Skeletal muscle tissue (tissue), 4 donors: ENCODE data around the gene ELANE. TPM values are rescaled to one million over a fixed set of nuclear protein-coding genes. Genes with fewer than 3 reads are reported as not detected.
A peak's percentile ranks its signal among the peaks of the same experiment; 100 is the strongest.
"Not testable (repeated sequence)": the region's sequence is repeated elsewhere in the genome, so short reads cannot be mapped to it uniquely, and the experiment has no call there.

ENCODE experiments used
- H3K27ac ChIP-seq: one replicate; pipeline ENCODE4 v1.7.0; 2013; ENCODE audit warnings: mild to moderate bottlenecking, low read depth, low read length, inconsistent platforms
- H3K27me3 ChIP-seq, 3 donors: one replicate each; pipeline ENCODE4 v1.7.0; 2013; ENCODE audit warnings: low read length in 3 of 3; ENCODE audit not compliant: control insufficient read depth in 3 of 3, insufficient read depth in 3 of 3
- H3K36me3 ChIP-seq, 3 donors: one replicate each; pipeline ENCODE4 v1.7.0; 2013; ENCODE audit warnings: low read length in 3 of 3; ENCODE audit not compliant: control insufficient read depth in 3 of 3, insufficient read depth in 3 of 3
- H3K4me1 ChIP-seq, 3 donors: one replicate each; pipeline ENCODE4 v1.7.0; 2013; ENCODE audit warnings: low read length in 3 of 3, mild to moderate bottlenecking in 3 of 3; ENCODE audit not compliant: control insufficient read depth in 3 of 3, insufficient read depth in 3 of 3
- H3K4me3 ChIP-seq, 3 donors: one replicate each; pipeline ENCODE4 v1.7.0; 2013; ENCODE audit warnings: low read length in 3 of 3
- H3K9ac ChIP-seq, 3 donors: one replicate each; pipeline ENCODE4 v1.7.0; 2013; ENCODE audit warnings: low read length in 3 of 3, mild to moderate bottlenecking in 3 of 3, moderate library complexity in 2 of 3, low read depth in 1 of 3
- H3K9me3 ChIP-seq, 3 donors: one replicate each; pipeline ENCODE4 v1.7.0; 2013; ENCODE audit warnings: low read length in 3 of 3; ENCODE audit not compliant: control insufficient read depth in 3 of 3
- total RNA-seq: library from RNA; depleted of rRNA; stranded (reverse); fragments of >200 nt; gene quantifications from one replicate; pipeline ENCODE4 v1.2.3, GENCODE V29; 2014
- donor health status: Osteomylitis.

ELANE gene
- total RNA-seq, 1 donor from 2014 or later: 0.52 TPM

GRCh38 chr19:887599-887998, 35.5 kb downstream of the ELANE start:
- Histone ChIP-seq H3K4me3 (no peak overlapping the region), H3K27me3 (no peaks in the 10 kb centered on the region), H3K9me3 (no peaks in the 10 kb centered on the region), H3K36me3 (peaks cover 46 to 60% (median 54%) of the 10 kb centered on the region in 3 donors), H3K4me1 (peaks cover 5 to 16% (median 6%) of the 10 kb centered on the region in 3 donors), H3K9ac (no peak overlapping the region), H3K27ac (no peak overlapping the region)

DNA sequence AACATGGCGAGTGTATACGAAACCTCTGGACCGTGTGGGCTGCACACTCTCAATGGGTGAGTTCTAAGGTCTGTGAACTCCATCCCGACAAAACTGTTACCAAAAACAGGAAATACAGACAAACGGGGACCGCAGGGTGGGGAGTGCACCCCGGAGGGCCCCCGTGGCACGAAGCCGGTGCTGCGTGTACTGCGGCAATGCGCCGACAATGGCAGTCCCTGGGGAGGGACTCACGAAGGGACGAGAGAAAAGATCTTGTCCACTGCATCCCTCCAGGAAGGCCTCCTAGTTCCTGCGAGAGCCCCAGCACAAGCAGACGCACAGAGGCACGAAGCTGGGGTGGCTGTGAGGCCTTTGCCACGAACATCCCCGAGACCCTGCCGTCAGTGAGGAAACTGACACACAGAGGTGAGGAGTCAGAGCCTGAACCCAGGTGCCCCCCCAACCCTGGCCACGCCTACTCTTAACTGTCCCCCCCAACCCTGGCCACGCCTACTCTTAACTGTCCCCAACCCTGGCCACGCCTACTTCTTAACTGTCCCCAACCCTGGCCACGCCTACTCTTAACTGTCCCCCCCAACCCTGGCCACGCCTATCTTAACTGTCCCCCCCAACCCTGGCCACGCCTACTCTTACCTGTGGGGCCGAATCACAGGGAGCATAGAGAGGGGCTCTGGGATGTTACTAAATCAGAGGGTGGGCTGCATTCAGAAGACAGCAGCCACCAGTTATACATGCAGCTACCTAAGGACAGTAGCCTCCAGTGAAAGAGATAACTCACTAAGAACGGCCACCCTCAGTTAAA, 36.7 kb downstream of the ELANE start:
- peaks cover 5 to 16% (median 6%) of the 10 kb centered on the region in 3 donors for H3K4me1 ChIP-seq
- H3K9me3 ChIP-seq: no peaks in the 10 kb centered on the region
- H3K9ac ChIP-seq: no peak overlapping the region
- no peak overlapping the region for H3K27ac ChIP-seq
- no peak overlapping the region for H3K4me3 ChIP-seq
- peaks cover 38 to 50% (median 42%) of the 10 kb centered on the region in 3 donors for H3K36me3 ChIP-seq
- no peaks in the 10 kb centered on the region for H3K27me3 ChIP-seq

GRCh38 chr19:889662-890295, 37.7 kb downstream of the ELANE start:
- peaks cover 38 to 42% (median 40%) of the 10 kb centered on the region in 3 donors for H3K36me3 ChIP-seq
- no peak overlapping the region for H3K9ac ChIP-seq

GRCh38 chr19:890831-891230, 38.7 kb downstream of the ELANE start:
- Histone ChIP-seq H3K9me3 (no peaks in the 10 kb centered on the region), H3K27ac (no peak overlapping the region), H3K27me3 (no peaks in the 10 kb centered on the region), H3K4me3 (no peak overlapping the region), H3K36me3 (peaks cover 28 to 35% (median 31%) of the 10 kb centered on the region in 3 donors), H3K4me1 (peaks cover 5 to 16% (median 6%) of the 10 kb centered on the region in 3 donors), H3K9ac (peak overlapping the region in 1 of 3 donors; percentile 14)

More at GRCh38 chr19:889662-890295, 37.7 kb downstream of the ELANE start:
- Histone ChIP-seq H3K4me3 (no peak overlapping the region), H3K4me1 (peaks cover 5 to 16% (median 6%) of the 10 kb centered on the region in 3 donors), H3K27me3 (no peaks in the 10 kb centered on the region), H3K9me3 (no peaks in the 10 kb centered on the region), H3K27ac (no peak overlapping the region)

DNA sequence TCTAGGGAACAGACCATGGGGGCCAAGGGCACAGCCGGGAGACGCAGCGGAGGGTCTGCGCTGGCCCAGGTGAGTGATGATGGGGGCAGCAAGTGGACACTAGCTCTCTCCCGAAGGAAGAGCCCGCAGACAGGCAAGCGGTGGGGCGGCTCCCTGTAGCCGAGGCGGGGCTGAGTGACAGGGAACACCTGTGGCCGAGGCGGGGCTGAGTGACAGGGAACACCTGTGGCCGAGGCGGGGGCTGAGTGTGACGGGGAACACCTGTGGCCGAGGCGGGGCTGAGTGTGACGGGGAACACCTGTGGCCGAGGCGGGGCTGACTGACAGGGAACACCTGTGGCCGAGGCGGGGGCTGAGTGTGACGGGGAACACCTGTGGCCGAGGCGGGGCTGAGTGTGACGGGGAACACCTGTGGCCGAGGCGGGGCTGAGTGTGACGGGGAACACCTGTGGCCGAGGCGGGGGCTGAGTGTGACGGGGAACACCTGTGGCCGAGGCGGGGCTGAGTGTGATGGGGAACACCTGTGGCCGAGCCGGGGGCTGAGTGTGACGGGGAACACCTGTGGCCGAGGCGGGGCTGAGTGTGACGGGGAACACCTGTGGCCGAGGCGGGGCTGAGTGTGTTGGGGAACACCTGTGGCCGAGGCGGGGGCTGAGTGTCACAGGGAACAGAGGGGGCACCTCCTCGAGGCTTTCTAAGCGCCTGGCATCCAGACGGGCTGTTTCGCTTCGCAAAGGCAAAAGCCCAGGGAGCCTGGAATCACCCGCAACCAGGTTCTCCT, 39.5 kb downstream of the ELANE start:
- H3K27ac ChIP-seq: peak overlapping the region; percentile 93

DNA sequence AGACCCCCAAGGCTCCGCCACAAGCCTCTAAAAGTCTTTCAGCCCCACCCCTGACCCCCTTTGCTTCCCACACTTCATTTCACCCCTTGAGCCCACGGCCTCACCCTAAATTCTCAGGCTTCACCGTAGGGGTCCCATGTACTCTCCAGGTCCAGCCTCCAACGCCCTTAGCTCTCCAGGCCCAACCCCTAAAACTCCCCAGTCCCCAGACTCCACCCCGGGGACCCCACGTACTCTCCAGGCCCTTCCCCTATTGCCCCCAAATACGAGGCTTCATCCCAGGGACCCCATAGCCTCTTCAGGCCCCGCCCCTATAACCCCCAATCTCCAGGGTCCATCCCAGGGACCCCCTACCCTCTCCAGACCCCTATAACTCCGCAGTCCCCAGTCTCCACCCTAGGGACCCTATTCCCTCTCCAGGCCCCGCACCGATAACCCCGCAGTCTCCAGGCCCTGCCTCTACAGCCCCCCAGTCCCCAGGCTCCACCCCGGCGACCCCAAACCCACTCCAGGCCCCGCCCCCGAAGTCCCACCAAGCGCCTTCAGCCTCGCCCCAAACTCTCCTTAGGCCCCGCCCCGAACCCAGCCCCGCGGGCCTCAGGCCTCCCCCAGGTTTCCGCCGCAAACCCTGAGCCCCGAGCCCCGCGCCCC, 40.3 kb downstream of the ELANE start:
- H3K9ac ChIP-seq: peak overlapping the region; percentile 80 to 82 (median 80)
- peaks cover 19 to 26% (median 21%) of the 10 kb centered on the region in 3 donors for H3K36me3 ChIP-seq
- H3K4me1 ChIP-seq: peaks cover 5 to 16% (median 6%) of the 10 kb centered on the region in 3 donors
- H3K27ac ChIP-seq: peak overlapping the region; percentile 93
- H3K4me3 ChIP-seq: peak overlapping the region; percentile 76 to 90 (median 89)
- H3K27me3 ChIP-seq: no peaks in the 10 kb centered on the region
- H3K9me3 ChIP-seq: no peaks in the 10 kb centered on the region

More for the DNA sequence above, 39.5 kb downstream of the ELANE start:
- peak overlapping the region; percentile 76 to 90 (median 89) for H3K4me3 ChIP-seq
- H3K9ac ChIP-seq: peak overlapping the region; percentile 80 to 82 (median 80)
- H3K36me3 ChIP-seq: peaks cover 20 to 28% (median 24%) of the 10 kb centered on the region in 3 donors
- H3K4me1 ChIP-seq: peaks cover 5 to 16% (median 6%) of the 10 kb centered on the region in 3 donors
- H3K9me3 ChIP-seq, H3K27me3 ChIP-seq: not testable (repeated sequence)

GRCh38 chr19:892894-893689, 41.0 kb downstream of the ELANE start, which contains the start of the genes MED16 and RNU6-9:
Gene MED16, minus strand, starts transcription at chr19:893187. Its CDS starts 2,056 bp downstream, at chr19:891131.
Gene RNU6-9, plus strand, starts transcription at chr19:893484.
- H3K36me3 ChIP-seq: peaks cover 19 to 25% (median 21%) of the 10 kb centered on the region in 3 donors

GRCh38 chr19:896434-896833, 44.3 kb downstream of the ELANE start:
- peaks cover 0 to 8% (median 4%) of the 10 kb centered on the region in 3 donors for H3K36me3 ChIP-seq
- no peak overlapping the region for H3K27ac ChIP-seq
- H3K4me3 ChIP-seq: no peak overlapping the region
- no peaks in the 10 kb centered on the region for H3K9me3 ChIP-seq
- H3K4me1 ChIP-seq: peaks cover 5 to 7% (median 6%) of the 10 kb centered on the region in 3 donors
- H3K9ac ChIP-seq: no peak overlapping the region
- H3K27me3 ChIP-seq: no peaks in the 10 kb centered on the region

More at GRCh38 chr19:892894-893689, 41.0 kb downstream of the ELANE start, which contains the start of the genes MED16 and RNU6-9:
- H3K4me1 ChIP-seq: peaks cover 5 to 16% (median 6%) of the 10 kb centered on the region in 3 donors
- peak within 1 kb of the TSS; percentile 93 for H3K27ac ChIP-seq
- no peaks in the 10 kb centered on the region for H3K27me3 ChIP-seq
- H3K4me3 ChIP-seq: peak within 1 kb of the TSS; percentile 76 to 90 (median 89)
- no peaks in the 10 kb centered on the region for H3K9me3 ChIP-seq
- H3K9ac ChIP-seq: peak within 1 kb of the TSS; percentile 80 to 90 (median 84)
